ENCODE data around the gene LHX4.

The LHX4 gene

GRCh38 chr1:180309338-180309737 is 79.3 kb downstream of the LHX4 start:
- in situ Hi-C loops (cut with MboI; ENCODE audit: low pct_unique_long_range_greater_than_20kb, low sequenced_read_pairs, unreplicated experiment) = no loop called here
- DNase-seq (ENCODE audit: low spot score) = no peak
- no peak for TF ChIP-seq CTCF (IDR thresholded peaks at IDR 0.05; ENCODE audit: extremely low read depth, insufficient read depth, missing control alignments)

GRCh38 chr1:180310095-180310494 is 80.0 kb downstream of the LHX4 start:
- TF ChIP-seq CTCF (IDR thresholded peaks at IDR 0.05; ENCODE audit: extremely low read depth, insufficient read depth, missing control alignments) = no peak
- no peak for DNase-seq (ENCODE audit: low spot score)
- in situ Hi-C loops (cut with MboI; ENCODE audit: low pct_unique_long_range_greater_than_20kb, low sequenced_read_pairs, unreplicated experiment) = no loop called here

GRCh38 chr1:180311011-180311730 is 81.1 kb downstream of the LHX4 start:
- in situ Hi-C loops (cut with MboI; ENCODE audit: low pct_unique_long_range_greater_than_20kb, low sequenced_read_pairs, unreplicated experiment) = no loop called here
- TF ChIP-seq CTCF (IDR thresholded peaks at IDR 0.05; ENCODE audit: extremely low read depth, insufficient read depth, missing control alignments) = no peak
- no peak for DNase-seq (ENCODE audit: low spot score)

GRCh38 chr1:180312926-180313325 is 82.9 kb downstream of the LHX4 start:
- no peak for TF ChIP-seq CTCF (IDR thresholded peaks at IDR 0.05; ENCODE audit: extremely low read depth, insufficient read depth, missing control alignments)
- in situ Hi-C loops (cut with MboI; ENCODE audit: low pct_unique_long_range_greater_than_20kb, low sequenced_read_pairs, unreplicated experiment) = no loop called here
- no peak for DNase-seq (ENCODE audit: low spot score)

GRCh38 chr1:180327089-180327488 is 97.0 kb downstream of the LHX4 start:
- TF ChIP-seq CTCF (IDR thresholded peaks at IDR 0.05; ENCODE audit: extremely low read depth, insufficient read depth, missing control alignments) = no peak
- in situ Hi-C loops (cut with MboI; ENCODE audit: low pct_unique_long_range_greater_than_20kb, low sequenced_read_pairs, unreplicated experiment) = no loop called here
- DNase-seq (ENCODE audit: low spot score) = no peak
